CD4-positive, alpha-beta T cell treated with Interleukin-6 at 100 ng/mL for 8 hours (primary cell): Measurements from ENCODE around the gene EME2.

Experiments used
- DNase-seq: peaks from one replicate; pipeline ENCODE4 v3.0.0-alpha.2; 2020; ENCODE audit warnings: mixed read lengths, low spot score

Gene EME2

DNA sequence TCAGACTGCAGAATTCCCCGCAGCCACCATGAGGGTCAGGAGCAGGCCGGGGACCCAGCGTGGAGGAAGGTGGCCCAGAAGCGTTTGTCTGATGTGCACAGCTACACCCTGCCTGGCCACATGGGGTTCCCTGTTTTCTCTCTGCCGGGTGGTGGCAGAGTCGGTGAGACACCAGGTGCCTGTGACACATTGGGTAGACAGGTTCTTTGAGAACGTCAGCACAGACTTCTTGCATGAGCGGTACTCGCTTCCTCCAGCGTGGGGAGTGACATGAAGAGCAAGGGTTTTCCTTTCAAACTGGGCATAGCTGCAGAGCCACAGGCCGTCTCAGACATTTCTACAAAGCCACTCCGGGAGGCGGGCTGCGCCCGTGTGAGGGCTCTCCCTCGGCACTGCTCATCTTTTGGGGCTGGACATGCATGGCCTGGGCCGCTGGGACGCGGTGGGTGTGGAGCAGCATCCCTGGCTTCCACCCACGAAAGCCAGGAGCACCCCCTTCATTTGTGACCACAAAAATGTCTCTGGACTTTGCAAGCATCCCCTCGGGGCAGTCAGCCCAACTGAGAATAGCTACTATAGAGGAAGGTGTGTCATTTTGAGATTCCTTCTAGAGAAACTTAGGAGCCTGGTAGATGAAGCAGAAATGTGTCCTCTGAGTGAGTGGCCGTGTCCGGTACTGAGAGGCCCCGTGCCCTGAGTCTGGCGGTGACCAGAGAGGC lies 27.3 kb upstream of the EME2 start:
- no peak for DNase-seq

DNA sequence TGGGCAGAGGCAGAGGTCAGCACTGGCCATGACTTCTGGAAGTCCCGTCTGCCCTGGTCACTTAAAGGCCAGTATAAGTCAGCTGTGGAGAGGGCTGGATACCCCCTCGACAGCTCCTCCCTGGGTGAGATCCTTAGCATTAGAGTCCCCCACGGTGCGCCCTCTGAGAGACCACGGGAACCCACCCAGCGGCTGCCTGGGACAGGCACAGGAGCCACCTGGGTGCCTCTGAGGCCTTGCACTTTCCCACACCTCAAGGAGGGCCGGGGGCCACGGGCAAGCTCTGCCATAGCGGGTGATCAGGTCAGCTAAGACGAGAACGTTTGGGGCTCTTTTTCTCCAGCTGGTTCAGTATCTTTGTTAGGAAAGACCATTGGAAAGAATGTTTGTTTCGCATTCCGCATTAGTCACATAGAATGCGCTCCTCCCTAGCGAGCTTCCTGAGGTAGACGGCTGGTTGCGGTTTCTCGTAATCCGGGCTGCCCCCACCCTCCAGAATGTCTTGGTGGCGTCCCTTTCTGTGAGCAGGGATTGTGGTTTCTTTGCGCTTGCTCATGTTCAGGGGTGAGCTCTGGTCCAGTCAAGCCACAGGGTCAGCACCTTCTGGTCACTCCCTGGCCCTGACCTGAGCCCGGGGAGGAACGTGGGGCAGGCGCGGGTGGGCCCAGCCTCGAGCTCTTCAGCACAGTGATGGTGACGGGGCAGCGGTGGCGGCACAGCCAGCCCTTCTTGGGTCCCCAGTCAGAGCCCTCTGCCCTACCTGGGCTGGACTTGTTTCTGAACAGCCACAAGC lies 26.5 kb upstream of the EME2 start:
- no peak for DNase-seq

- DNase-seq = no peak
These were observed 25.9 kb upstream of the EME2 start for GRCh38 chr16:1746693-1747195.

DNA sequence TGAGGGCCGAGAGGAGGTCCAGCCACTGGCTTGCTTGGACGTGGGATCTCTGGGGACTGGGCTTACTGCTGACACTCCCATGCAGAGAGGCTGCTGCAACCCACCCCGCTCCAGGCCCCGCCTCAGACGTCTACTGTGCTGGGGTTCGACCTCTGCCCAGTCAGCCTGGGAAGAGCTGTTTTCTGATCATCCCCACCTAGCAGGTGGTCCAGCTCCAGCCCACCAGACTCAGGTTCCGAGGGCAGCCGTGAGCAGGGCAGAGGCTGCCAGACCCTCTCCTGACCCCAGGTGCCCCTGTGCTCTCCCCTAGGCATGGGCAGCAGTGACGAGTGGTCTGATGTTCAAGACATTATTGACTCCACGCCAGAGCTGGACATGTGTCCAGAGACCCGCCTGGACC lies 24.7 kb upstream of the EME2 start:
- DNase-seq = no peak

GRCh38 chr16:1749152-1750117 lies 23.2 kb upstream of the EME2 start:
- no peak for DNase-seq

DNA sequence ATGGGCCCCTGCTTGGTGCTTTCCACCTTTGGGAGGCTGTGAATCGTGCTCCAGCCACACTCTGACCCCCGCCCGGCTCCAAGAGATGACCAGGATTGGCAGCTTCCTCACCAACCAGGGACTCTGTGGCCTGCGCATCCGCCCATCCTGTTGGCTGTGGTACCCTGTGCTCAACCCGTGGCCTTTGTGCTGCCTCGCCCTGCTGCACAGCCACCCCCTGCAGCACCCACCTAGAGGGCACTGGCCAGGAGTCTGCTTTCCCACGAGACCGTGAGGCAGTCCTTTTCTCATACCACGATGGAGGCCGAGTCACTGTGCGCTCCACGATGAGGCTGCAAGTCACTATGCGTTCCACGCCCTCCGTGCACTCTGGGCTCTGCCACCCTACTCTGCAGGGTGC lies 20.7 kb upstream of the EME2 start:
- DNase-seq = no peak

- no peak for DNase-seq
These were observed 19.8 kb upstream of the EME2 start for GRCh38 chr16:1752853-1753252.

GRCh38 chr16:1754204-1754603 lies 18.4 kb upstream of the EME2 start:
- DNase-seq = no peak

GRCh38 chr16:1757714-1758461 lies 14.7 kb upstream of the EME2 start:
- no peak for DNase-seq

DNA sequence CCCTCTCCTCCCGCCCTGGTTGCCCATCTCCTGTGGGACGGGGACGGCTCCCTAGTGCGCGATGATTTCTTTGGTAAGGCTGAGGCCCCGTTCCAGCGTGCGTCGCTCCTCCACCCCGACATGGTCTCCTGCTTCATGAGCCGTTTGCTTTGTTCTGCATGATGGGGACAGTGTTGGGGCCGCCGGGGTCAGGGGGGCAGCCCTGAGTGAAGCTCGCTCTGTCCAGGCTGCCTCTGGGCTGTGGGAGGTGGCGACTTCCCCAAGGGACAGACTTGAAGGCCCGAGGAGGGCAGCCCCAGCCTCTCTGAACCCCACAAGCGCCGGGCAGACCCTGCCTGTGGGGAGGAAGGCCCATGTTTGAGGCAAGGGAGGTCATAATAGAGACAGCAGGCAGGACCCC lies 13.7 kb upstream of the EME2 start:
- no peak for DNase-seq

- no peak for DNase-seq
These were observed 13.1 kb upstream of the EME2 start for GRCh38 chr16:1759511-1759910.

DNA sequence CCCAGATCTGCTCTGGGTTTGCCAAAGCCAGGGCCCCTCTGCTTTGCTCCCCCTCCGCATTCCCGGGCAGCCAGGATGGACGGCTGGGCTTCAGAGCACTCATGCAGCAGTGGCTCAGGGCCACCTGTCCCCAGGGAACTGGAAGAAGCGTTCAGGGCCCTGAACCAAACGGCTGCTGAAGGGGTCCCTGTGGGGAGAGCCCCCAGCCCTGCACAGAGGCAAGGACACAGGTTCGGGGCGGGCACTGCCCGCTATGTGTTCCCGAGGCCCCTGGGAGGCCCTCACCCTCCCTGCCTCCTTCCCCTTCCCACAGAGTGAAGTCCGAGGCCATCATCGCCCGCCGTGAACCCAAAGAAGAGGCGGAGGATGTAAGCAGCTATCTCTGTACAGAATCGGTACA lies 11.7 kb upstream of the EME2 start:
- DNase-seq = no peak

GRCh38 chr16:1761751-1762150 lies 10.9 kb upstream of the EME2 start:
- DNase-seq = no peak

GRCh38 chr16:1762196-1762878 lies 10.3 kb upstream of the EME2 start:
- DNase-seq = no peak

DNA sequence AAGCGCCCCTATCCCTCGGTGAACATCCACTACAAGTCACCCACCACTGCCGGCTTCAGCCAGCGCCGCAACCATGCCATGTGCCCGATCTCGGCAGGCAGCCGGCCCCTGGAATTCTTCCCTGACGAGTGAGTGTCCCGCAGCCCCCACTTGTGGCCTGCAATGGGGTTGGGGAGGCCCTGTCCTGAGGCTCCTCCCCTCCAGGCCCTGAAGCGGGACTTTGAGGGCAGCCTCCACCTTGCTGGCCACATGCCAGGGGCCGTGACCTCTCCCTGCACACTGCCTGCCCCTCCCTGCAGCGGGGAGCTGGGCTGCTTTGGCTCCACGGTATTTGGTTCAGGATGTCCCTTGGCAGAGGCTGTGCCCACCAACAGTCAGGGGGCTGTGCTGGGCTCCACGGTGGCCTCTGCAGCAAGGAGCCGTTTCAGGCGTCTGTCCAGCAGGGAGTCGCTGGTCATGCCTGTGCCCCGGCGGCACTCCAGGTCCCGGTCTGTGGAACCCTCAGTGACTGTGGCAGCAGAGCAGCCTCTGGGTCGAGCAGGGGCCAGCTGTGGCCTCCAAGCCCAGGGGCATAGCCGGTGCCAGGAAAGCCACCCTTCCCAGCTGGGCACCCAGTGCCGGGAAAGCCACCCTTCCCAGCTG lies 9.6 kb upstream of the EME2 start:
- DNase-seq = no peak

DNA sequence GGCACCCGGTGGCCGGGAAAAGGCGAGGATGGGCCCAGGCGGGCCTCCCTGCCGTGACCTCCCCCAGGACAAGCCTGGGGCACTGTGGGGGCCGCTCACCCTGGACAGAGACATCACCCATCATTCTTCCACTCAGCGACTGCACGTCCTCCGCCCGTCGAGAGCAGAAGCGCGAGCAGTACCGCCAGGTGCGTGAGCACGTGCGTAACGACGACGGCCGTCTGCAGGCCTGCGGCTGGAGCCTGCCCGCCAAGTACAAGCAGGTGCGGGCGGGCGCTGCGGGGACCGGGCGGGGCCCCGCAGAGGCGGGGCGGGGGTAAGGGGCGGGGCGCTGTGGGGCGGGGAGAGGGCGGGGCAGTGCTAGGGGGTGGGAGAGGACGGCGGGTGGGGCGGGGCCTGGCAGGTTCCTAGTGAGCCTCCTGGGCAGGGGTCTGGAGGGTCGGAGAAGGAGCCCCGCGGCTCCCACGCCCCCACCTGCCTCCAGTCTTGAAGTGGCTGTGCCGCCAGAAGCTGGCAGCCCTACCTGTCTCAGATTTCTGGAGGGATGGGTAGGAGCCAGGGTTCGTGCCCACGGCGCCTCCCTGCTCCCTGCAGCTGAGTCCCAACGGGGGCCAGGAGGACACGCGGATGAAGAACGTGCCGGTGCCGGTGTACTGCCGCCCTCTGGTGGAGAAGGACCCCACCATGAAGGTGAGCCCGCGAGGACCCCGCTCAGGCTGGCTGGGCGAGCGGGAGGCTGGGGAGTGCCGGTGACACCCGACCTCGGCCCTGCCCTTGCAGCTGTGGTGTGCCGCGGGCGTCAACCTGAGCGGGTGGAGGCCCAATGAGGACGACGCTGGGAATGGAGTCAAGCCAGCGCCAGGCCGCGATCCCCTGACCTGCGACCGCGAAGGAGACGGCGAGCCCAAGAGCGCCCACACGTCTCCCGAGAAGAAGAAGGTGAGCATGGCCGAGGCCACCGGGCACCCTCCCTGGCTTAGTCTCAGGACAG lies 8.8 kb upstream of the EME2 start:
- no peak for DNase-seq

- no peak for DNase-seq
These were observed 7.6 kb upstream of the EME2 start for GRCh38 chr16:1764971-1765370.

- DNase-seq = no peak
These were observed 6.8 kb upstream of the EME2 start for GRCh38 chr16:1765826-1766225.

DNA sequence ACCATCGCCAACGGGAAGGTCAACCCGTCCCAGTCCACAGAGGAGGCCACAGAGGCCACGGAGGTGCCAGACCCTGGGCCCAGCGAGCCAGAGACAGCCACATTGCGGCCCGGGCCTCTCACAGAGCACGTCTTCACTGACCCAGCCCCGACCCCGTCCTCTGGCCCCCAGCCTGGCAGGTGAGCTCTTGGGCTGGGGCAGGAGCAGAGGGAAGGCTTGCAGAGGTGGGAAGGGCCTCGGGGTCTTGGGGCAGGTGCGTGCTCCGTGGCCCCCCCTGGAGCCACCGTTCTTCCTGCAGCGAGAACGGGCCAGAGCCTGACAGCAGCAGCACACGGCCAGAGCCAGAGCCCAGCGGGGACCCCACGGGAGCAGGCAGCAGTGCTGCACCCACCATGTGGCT lies 6.4 kb upstream of the EME2 start:
- no peak for DNase-seq
